SK-N-SH (cell line): ENCODE results near the gene CENPP.

Source experiments
- CHD2 ChIP-seq: fragments of 150-350 bp; IDR thresholded peaks from 2 replicates; pipeline ENCODE4 v1.6.1; 2018; ENCODE audit warnings: low read length; ENCODE audit not compliant: partially characterized antibody
- CTCF ChIP-seq: fragments of 200-600 bp; sonication (generic); IDR thresholded peaks from 2 replicates; pipeline ENCODE4 v1.6.1; 2017; ENCODE audit warnings: antibody characterized with exemption, mild to moderate bottlenecking, moderate library complexity
- GABPA ChIP-seq: IDR thresholded peaks from 2 replicates; pipeline ENCODE4 v1.4.0; 2012; ENCODE audit warnings: low read depth, mild to moderate bottlenecking
- GATA2 ChIP-seq: sonication (generic); formaldehyde crosslinking; IDR thresholded peaks from 2 replicates; pipeline ENCODE4 v1.5.0; 2020; ENCODE audit warnings: mild to moderate bottlenecking, missing genetic modification reagents
- REST ChIP-seq: IDR thresholded peaks from 2 replicates; pipeline ENCODE4 v1.6.1; 2012; ENCODE audit warnings: mild to moderate bottlenecking, low read depth, low read length, moderate library complexity
- RFX5 ChIP-seq: IDR thresholded peaks from 2 replicates; pipeline ENCODE4 v1.6.1; 2012; ENCODE audit warnings: mild to moderate bottlenecking, improper control_type of control experiment, low read length
- RXRA ChIP-seq: IDR thresholded peaks from 2 replicates; pipeline ENCODE4 v1.4.0; 2012; ENCODE audit warnings: low read depth, mild to moderate bottlenecking, borderline replicate concordance
- TAF1 ChIP-seq: IDR thresholded peaks from 2 replicates; pipeline ENCODE4 v1.6.1; 2012; ENCODE audit warnings: low read depth, mild to moderate bottlenecking, low read length, moderate library complexity, borderline replicate concordance
- TEAD4 ChIP-seq: IDR thresholded peaks from 2 replicates; pipeline ENCODE4 v1.4.0; 2012; ENCODE audit warnings: mild to moderate bottlenecking, borderline replicate concordance; ENCODE audit not compliant: insufficient read depth

GRCh38 chr9:92617195-92617813 lies 291.6 kb downstream of the CENPP start:
- TF ChIP-seq CTCF = no peak
- no peak for TF ChIP-seq TAF1
- no peak for TF ChIP-seq CHD2
- no peak for TF ChIP-seq TEAD4
- no peak for TF ChIP-seq RXRA
- no peak for TF ChIP-seq GABPA
- TF ChIP-seq REST = no peak
- no peak for TF ChIP-seq GATA2 (CRISPR knock-in tag)
- TF ChIP-seq RFX5 = no peak
